Measurements from ENCODE around the gene EEF1G.

Gene EEF1G

DNA sequence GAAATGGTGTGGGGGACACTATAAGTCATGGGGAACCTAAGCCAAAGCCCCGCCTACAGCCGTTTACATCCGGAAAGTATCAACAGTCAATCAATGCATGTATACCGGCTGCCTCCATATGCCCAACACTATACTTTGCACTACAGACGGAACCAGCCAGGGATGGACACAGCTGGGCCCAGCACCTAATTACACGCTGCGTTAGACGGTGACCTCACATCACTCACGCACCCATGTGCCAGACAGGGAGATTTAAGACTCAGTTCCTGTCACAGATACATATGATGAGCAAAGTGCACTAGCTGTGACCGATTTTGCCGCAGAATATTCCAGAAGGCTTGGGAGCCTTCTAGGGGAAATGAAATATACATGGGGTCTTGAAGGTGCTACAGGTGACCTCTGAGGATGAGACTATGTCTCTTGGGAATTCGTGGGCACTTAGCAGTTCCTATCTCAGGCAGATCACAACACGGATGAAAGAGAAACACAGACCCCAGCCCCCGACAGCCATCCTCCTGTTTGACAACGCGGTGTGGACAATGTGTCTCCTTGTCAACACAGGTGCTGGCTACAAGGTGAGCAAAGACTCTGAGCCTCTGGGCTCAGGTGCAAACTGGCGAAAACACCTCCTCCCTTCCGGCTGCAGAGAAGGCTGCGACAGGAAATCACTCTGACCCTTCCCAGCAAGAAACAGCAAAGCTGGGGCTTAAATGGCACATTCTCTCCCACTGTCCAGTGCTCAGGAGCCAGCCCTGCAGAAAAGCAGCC is 35.0 kb downstream of the EEF1G start:
- no peak for DNase-seq

DNA sequence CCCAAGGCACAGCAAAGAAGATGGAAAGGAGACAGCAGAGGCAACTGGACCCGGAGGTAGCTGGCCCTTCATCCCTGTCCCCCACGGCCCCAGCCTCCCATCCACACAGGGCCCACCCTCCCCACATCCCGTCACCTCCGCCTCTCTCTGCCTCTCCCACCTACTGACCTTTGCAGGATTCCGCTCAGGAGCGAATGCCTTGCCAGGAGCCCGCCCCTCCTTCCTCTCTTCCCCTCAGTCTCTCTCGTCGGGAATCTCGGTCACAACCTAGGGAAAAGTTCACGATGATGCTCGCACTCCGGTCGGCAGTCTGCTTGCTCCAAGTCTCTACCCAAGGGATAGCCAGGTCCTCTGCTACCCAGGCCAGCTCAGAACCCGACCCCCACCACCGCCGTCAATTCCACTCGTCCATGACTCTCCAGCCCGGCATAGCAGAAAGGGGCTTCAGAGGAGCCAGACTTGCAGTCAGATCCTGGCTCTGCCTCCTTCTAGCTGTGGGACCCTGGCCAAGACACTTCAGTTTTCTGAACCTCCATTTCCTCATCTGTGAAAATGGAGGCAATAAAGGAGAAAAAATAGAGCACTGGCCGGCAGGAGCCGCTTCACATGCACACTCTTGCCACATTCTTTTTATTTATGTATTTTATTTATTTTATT is 37.3 kb downstream of the EEF1G start:
- no peak for DNase-seq

- DNase-seq = no peak
Measured at GRCh38 chr11:62535802-62536201, 37.9 kb downstream of the EEF1G start.

- DNase-seq = no peak
Measured at GRCh38 chr11:62534779-62535545, 38.7 kb downstream of the EEF1G start.

GRCh38 chr11:62532096-62532495 is 41.6 kb downstream of the EEF1G start:
- no peak for DNase-seq

GRCh38 chr11:62516736-62517371 is 56.8 kb downstream of the EEF1G start:
- DNase-seq = peak in 1 of 2 donors; percentile 20

DNA sequence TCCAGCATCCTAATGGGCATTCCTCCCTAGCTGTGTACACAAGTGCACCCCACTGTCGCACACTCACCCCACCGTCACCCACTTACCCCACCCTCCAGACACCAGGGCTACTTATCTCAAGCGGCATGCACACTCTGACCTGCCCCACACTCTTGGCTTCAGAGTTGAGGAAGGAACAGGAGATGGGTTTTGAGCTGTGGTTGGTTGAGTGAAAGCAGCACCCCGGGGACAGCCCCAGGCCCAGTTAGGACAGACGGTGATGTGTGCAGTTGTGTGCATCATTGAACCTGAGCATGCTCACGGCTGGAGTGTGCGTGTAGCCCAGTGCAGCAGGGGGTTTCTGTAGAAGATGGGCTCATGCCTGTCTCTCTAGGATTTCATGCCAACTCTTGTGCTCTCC is 59.5 kb downstream of the EEF1G start:
- no peak for DNase-seq

DNA sequence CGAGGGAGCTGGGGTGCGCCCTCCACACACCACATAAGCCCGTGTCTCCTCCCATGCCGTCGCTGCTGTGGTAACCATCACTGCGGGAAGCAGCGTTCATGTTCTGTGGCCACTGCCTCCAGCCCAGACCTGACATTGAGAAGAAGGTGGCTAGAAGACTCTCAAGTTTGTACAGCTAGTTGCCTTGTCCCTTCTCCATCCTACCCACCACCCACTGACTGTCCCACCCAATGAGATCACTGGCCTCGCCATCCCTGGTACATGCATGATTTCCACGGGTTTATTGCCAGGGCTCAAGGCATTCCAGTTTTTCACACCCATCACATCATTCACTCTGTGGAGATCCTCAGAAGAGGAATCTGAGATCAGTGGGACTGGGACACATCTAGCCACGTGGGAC is 60.1 kb downstream of the EEF1G start:
- DNase-seq = peak in 1 of 2 donors; percentile 36

GRCh38 chr11:62512961-62513360 is 60.7 kb downstream of the EEF1G start:
- DNase-seq = peak in 1 of 2 donors; percentile 18

Measured in CD4-positive, alpha-beta T cell treated with Interleukin-4 for 1 hour (primary cell).